Activated gamma-delta T cell (primary cell): ENCODE measurements around the gene TDRD12.
"Not testable (repeated sequence)": the region's sequence is repeated elsewhere in the genome, so short reads cannot be mapped to it uniquely, and the experiment has no call there.

Experiments
- DNase-seq: peaks from one replicate; lab custom pipeline; 2025; lab: John Stamatoyannopoulos, UW

The TDRD12 gene

DNA sequence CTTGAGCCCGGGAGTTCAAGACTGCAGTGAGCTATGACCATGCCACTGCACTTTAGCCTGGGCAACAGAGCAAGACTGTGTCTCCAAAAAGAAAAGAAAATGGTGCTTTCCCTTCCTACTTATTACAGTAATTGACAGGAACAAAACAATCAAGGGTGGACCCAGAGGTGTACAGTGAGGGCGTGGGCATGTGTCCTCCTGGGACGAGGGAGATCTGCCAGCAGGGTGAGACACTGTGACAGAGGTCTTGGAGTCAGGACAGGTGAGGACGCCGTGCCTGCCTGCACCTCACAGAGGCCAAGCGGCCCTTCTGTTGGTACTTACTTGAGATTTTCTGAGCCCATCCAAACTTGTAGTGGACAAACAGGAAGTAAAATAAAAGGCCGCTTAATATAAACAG is 113.3 kb downstream of the TDRD12 start:
- DNase-seq: not testable (repeated sequence)

DNA sequence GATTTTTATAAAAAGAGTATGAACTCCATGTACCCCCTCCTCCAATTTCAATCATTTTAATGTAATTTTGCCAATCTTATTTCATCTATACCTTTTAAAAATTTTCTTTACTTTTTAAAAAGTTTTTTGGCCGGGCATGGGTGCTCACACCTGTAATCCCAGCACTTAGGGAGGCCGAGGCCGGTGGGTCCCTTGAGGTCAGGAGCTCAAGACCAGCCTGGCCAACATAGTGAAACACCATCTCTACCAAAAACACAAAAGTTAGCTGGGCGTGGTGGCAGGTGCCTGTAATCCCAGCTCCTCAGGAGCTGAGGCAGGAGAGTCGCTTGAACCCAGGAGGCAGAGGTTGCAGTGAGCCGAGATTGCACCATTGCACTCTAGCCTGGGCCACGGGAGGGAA is 113.8 kb downstream of the TDRD12 start:
- not testable (repeated sequence) for DNase-seq

DNA sequence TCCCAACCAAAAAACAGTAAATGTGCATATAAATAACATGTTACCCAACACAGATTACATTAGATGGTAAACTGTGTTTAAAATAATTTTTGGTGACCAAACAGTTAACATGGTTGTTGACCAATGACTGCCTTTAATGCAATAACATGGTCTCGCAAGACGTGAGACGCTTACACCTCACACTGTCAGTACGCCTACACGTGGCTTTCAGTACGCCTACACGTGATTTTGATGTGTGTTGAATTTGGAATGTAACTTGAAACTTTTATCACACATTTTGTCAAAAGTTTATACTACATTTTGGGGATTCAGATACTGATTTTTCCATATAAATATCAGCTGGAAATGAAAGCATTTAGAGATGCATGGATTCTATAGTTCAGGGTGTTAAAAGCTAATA is 118.0 kb downstream of the TDRD12 start:
- DNase-seq: no peak

DNA sequence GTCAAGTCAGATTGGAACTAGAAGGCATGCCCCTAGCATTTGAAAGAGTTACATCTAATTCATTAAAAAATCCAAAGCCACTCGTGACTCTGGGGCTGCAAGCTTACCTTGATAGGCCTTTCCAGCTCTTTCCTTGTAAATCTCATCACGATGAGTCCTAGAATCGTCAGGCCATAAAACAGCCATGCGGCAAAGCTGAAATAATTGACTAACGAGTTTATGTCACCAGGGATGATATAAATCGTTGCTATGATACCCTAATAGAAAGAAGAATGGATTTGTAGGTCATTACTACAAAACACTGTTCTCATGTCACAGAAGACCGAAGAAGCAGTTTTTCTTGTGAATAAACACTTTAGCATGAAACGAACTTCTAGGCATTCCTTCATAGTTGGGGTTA is 122.5 kb downstream of the TDRD12 start:
- no peak for DNase-seq

DNA sequence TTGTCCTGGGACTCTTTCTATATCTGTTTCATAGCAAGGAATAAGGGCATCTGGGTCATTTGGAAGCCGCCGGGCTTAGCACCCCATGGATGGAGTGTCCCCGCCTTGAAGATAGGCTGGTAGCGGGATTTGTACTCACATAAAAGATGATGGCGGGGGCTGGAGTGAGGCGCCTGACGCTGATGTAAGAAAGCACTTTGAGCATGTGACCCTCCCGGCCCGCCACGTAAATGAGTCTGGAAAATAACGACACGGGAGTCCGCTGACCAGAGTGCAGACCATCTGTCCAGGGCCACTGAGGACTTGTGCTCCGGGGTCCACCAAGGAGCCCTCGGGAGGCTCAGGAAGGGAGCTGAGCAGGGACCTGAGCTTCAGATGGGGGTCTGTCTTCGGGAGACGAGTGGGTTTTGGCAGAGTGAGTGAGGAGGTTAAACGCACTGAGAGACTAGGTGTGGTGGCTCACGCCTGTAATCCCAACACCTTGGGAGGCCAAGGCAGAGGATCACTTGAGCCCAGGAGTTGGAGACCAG is 124.2 kb downstream of the TDRD12 start:
- no peak for DNase-seq

DNA sequence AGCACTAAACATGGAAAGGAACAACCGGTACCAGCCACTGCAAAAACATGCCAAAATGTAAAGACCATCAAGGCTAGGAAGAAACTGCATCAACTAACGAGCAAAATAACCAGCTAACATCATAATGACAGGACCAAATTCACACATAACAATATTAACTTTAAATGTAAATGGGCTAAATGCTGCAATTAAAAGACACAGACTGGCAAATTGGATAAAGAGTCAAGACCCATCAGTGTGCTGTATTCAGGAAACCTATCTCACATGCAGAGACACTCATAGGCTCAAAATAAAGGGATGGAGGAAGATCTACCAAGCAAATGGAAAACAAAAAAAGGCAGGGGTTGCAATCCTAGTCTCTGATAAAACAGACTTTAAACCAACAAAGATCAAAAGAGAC is 128.5 kb downstream of the TDRD12 start:
- not testable (repeated sequence) for DNase-seq

DNA sequence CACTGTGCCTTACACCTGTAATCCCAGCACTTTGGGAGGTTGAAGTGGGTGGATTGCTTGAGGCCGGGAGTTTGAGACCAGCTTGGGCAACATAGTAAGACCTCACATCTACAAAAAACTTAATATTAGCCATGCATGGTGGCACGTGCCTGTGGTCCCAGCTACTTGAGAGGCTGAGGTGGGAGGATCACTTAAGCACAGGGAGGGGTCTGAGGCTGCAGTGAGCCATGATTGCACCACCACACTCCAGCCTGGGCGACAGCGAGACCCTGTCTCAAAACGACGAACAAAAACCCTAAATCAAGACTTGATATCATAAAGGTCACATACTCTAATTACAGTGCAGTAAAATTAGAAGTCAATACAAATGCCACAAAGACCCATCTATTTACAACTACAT is 132.6 kb downstream of the TDRD12 start:
- no peak for DNase-seq

DNA sequence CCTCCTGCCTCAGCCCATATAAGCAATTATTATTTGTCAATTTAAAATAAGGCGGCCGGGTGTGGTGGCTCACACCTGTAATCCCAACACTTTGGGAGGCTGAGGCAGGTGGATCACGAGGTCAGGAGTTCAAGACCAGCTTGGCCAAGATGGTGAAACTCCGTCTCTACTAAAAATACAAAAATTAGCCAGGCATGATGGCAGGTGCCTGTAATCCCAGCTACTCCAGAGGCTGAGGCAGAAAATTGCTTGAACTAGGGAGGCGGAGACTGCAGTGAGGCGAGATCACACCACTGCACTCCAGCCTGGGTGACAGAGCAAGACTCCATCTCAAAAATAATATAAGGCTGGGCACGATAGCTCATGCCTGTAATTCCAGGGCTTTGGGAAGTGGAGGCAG is 137.3 kb downstream of the TDRD12 start:
- DNase-seq: not testable (repeated sequence)

DNA sequence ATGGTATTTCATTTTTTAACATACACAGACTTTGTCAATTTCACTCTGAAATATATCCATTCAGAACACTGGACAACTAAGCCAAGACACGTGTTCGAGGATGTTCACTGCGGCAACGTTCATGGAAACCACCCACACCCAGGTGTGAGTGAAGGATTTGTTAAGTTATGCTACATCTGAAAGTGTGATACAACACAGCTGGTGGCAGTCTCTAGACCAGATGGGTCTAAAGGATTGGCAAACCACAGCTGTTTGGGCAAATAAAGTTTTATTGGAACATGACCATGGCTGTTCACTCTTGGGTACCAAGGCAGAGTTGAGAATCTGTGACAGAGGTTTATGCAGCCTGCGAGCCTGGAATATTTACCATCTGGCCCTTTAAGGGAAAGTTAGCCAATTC is 138.0 kb downstream of the TDRD12 start:
- no peak for DNase-seq

DNA sequence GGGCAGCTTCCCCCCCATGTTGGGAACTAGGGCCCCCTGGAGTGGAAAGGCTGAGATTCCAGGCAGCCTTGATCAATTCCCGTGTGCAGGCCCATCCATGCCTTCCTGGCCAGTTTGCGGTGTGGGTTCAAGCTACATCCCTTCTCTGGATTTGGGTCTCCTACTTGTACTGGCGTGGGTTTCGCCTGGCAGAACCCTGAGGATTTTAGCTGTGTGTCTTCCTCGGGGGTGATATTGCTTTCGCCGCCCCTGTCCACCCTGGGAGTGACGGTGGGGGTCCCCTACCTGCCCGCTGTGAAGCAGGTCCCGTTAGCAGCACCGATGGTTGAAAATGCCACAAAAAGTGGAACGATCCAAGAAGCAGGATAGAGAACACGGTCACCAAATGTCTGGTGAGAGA is 138.6 kb downstream of the TDRD12 start:
- DNase-seq: no peak

DNA sequence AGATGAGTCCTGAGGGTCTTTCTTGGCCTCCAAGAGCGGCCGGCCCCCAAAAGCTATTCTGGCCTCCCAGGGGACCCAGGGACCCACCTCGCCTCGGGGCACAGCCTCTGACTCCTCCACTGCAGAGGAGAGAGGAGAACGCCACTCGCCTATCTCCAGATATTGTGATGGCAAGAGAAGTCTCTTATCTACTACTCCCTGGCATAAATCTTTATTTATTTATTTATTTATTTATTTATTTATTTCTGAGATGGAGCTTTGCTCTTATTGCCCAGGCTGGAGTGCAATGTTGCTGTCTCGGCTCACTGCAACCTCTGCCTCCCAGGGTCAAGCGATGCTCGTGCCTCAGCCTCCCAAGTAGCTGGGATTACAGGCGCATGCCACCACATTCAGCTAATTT is 139.0 kb downstream of the TDRD12 start:
- no peak for DNase-seq

DNA sequence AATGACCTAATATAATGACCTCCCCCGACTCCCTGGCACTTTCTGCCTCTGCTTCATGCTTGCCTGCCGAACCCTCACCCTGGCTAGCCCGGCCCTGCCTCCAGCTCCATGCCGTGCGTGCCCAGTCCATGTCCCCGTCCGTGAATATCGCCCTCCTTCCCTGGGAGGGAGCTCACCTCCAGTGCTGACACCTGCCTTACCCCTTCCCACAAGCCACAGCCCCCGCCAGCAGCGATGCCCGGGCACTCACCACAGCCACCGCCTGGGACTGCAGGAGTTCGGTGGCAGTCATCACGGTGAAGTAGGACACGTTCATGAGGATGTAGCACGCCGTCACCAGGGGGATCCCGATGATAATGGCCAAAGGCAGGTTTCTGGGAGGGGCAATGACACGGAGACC is 140.0 kb downstream of the TDRD12 start:
- DNase-seq: no peak

DNA sequence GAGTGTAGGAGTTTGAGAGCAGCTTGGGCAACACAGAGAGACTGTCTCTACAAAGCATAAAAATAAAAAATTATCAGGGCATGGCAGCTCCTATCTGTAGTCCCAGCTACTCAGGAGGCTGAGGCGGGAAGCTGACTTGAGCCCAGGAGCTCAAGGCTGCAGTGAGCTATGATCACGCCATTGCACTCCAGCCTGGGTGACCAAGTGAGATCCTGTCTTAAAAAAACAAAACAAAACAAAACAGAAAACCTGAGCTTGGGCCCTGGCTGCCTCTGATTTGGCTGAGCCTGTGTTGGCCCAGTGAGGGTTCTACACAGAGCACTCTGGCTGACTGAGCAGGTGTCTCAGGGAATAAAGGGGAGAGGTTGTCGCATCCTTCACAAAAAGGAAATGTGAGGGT is 142.0 kb downstream of the TDRD12 start:
- DNase-seq: no peak

DNA sequence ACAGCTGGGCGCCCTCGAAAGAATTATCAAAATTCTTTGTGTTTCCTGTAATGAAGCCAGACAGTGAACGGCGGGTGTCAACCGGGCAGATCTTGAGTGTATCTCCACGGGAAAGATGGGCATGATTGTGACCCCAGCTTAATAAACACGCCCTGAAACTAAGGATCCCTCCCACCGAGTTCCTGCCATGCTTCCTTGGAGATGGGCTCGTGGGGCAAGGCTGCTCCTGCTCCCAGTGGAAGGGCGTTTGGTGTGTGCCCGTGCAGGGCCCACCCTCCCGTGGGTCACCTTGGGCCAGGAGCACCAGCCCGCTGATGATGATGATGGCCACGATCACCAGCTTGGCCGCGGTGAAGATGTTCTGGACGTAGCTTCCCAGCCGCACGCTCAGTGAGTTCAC is 142.6 kb downstream of the TDRD12 start:
- no peak for DNase-seq

DNA sequence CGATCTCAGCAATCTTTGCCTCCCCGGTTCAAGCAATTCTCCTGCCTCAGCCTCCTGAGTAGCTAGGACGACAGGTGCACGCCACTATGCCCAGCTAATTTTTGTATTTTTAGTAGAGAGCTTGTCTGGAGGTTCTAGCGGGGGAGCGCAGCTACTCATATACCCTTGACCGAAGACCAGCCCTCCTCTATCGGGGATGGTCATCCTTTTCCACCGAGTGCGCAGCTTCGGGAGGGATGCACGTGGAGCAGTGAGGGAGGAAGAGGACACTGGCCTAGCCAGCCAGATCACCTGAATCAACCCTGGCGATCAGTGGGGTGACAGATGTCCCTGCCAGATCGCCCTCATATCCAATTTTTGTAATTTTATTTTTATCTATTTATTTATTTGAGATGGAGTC is 143.2 kb downstream of the TDRD12 start:
- DNase-seq: no peak

DNA sequence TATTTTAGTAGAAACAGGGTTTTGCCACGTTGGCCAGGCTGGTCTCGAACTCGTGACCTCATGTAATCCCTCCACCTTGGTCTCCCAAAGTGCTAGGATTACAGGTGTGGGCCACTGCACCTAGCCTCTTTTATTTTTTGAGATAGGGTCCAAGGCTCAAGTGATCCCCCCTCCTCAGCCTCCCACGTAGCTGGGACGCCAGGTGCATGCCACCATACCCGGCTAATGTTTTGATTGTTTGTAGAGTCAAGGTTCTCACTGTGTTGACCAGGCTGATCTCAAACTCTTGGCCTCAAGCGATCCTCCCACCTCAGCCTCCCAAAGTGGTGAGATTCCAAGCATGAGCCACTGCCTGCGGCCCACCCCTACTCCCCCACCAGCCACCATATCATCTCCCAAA is 143.7 kb downstream of the TDRD12 start:
- no peak for DNase-seq

DNA sequence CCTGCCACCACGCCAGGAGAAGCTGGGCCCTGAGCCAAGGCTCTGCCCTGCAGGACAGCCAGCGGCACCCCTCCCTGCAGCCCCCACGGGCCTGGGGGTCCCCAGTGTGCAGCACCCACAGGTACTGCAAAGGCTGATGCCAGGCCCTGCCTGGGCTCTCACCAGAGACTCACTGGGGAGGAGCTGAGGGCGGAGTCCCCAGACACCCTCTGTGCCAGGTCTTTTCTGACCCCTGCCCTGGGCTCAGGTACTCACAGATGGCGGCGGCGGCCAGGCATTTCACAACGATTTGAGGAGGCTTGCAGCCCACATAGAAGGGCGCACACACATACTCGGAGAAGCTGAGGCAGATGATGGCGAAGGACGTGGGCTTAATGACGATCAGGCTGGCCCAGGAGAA is 144.3 kb downstream of the TDRD12 start:
- DNase-seq: no peak

DNA sequence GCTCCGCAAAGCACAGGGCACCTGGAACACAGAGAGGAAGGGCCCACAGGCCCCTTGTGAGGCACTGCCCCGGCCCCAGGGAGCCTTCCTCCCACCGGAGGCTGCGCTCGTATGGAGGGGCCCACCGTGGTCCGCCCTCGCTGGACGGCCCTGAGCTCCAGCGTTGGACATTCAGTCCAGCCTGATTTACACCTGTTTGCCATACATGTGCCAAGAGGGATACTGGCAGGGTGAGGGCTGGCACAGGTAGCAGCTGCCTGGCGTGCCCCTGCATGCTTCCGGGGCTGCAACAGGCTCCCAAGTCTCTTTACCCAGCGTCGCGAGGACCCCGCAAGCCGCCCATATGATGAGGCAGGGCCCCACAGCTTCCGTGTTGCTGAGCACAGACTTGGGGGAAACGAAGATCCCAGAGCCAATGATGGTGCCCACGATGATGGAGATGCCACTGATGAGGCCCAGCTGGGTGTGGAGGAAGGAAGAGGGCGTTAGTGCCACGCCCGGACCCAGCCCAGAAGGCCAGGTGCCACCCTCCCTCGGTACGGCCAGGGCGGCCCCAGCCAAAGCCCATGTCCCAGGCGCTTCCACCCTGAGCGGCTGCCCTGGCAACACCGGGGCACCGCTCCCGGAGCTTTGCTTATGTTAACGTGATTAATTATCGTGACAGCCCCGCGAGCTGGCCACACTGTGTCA is 144.9 kb downstream of the TDRD12 start:
- DNase-seq: no peak

DNA sequence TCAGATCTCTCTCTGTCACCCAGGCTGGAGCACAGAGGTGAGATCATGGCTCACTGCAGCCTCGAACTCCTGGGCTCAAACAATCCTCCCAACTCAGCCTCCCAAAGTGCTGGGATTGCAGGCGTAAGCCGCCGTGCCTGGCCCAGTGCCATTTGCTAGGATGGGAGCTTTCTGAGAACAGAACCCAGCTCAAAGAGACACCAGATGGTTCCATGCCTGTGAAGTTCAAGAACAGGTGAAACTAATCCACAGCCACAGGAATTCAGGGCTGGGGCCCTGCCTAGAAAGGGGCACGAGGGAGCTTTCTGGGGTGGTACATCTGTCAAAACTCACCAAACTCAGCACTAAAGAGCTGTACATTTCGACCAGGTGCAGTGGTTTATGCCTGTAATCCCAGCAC is 145.8 kb downstream of the TDRD12 start:
- no peak for DNase-seq

DNA sequence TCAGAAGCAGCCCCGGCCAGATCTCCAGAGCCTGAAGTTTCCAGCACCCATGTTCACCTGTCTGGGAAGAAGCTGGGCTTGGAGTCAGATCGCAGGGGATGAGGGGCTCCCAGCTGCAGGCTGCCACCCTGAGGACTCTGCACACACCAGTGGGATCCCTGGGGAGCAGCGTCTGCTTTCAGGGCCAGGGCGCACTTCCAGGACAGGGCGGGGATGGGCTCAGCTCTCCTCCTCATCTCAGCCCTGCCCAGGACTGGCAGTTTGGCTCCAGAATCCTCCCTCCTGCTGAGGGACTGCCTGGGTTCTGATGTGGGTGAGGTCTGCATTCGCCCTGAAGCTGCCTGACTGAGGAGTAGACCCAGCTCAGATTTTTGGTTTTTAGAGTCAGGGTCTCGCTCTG is 146.5 kb downstream of the TDRD12 start:
- DNase-seq: no peak

DNA sequence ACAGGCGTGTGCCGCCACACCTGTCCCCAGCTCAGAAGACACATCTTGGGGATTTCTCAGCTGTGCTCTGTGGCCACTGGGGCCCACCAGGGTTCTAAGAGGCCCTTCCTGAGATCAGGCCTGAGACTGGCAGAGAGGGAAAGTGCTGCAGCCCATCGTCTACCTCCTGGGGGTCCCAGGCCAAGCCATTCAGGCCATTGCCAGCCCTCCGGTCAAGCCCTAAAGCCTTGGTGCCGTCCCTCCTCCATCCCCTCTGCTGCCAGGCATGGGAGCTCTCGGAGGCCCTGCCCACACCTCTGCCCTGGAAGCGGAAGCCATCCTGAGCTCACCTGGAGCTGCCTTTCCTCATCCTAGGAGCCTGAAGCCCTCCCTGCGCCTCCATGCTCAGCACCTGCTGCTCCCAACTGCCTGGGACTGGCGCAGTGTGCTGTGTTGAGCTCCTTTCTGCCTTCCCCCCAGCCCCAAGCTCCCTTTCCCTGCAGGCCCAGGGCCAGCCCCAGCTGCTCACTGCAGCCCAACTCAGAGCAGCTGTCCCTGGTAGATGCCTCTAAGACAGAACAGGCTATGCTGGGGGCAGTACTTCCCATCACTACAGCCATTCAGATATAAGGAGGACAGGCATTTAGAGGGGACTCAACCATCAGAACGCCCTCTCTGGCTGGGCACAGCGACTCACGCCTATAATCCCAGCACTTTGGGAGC is 147.1 kb downstream of the TDRD12 start:
- DNase-seq: no peak

DNA sequence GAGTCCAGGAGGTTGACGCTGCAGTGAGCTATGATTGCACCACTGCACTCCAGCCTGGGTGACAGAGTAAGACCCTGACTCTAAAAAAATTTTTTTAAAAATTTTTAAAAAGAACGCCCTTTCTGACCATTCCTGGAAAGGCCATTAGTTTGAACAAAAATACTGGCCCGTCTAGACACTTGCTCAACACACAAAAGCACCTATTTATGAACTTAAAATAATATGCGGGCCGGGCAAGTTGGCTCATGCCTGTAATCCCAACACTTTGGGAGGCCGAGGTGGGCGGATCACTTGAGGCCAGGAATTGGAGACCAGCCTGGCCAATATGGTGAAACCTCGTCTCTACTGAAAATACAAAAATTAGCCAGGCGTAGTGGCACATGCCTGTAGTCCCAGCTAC is 147.9 kb downstream of the TDRD12 start:
- not testable (repeated sequence) for DNase-seq

DNA sequence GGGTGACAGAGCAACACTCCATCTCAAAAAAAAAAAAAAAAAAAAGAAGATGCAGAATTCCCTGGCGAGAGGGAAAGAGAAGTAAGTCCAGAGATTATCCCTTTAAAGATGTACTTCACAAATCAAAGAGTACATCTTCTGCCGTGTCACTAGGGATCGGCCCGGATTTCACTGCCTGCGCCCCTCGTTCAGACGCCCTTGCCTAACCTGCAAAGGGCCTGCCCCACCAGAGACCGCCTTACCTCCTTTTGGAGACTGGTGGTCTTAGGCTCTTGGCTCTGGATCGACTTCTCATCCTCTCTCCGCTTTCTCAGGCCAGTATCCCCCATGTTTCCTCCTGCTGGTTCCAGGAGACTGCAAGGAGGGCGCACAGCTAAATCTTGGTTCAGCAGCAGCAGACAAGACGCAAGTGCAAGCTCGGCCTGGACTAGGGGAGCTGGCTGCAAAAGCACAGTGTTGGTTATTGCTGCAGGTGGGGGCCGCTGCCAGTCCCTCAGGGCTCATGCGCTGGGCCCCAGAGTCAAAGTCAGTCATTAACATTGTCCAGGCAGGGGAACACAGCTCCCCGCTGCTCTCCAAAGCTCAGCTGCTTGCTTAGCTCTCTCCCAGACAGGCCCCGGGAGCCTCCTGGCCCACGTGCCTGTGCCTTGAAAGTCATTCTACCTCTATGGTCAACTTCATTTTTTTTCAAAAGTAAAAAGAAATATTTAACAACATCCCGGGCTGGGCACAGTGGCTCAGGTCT is 148.8 kb downstream of the TDRD12 start:
- DNase-seq: no peak
